Right kidney (tissue), 1 donor: ENCODE results near the gene C12orf57.

ENCODE experiments used
- DNase-seq: peaks from one replicate; pipeline ENCODE4 v3.0.0-alpha.2; 2016

Gene C12orf57

DNA sequence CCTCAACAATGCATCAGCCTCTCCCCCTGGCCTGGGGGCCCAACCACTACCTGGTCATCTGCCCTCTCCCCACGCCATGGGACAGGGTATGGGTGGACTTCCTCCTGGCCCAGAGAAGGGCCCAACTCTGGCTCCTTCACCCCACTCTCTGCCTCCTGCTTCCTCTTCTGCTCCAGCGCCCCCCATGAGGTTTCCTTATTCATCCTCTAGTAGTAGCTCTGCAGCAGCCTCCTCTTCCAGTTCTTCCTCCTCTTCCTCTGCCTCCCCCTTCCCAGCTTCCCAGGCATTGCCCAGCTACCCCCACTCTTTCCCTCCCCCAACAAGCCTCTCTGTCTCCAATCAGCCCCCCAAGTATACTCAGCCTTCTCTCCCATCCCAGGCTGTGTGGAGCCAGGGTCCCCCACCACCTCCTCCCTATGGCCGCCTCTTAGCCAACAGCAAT lies 7.6 kb upstream of the C12orf57 start:
- DNase-seq, result no peak

DNA sequence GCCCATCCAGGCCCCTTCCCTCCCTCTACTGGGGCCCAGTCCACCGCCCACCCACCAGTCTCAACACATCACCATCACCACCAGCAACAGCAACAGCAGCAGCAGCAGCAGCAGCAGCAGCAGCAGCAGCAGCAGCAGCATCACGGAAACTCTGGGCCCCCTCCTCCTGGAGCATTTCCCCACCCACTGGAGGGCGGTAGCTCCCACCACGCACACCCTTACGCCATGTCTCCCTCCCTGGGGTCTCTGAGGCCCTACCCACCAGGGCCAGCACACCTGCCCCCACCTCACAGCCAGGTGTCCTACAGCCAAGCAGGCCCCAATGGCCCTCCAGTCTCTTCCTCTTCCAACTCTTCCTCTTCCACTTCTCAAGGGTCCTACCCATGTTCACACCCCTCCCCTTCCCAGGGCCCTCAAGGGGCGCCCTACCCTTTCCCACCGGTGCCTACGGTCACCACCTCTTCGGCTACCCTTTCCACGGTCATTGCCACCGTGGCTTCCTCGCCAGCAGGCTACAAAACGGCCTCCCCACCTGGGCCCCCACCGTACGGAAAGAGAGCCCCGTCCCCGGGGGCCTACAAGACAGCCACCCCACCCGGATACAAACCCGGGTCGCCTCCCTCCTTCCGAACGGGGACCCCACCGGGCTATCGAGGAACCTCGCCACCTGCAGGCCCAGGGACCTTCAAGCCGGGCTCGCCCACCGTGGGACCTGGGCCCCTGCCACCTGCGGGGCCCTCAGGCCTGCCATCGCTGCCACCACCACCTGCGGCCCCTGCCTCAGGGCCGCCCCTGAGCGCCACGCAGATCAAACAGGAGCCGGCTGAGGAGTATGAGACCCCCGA lies 7.0 kb upstream of the C12orf57 start:
- peak; percentile 47 for DNase-seq

DNA sequence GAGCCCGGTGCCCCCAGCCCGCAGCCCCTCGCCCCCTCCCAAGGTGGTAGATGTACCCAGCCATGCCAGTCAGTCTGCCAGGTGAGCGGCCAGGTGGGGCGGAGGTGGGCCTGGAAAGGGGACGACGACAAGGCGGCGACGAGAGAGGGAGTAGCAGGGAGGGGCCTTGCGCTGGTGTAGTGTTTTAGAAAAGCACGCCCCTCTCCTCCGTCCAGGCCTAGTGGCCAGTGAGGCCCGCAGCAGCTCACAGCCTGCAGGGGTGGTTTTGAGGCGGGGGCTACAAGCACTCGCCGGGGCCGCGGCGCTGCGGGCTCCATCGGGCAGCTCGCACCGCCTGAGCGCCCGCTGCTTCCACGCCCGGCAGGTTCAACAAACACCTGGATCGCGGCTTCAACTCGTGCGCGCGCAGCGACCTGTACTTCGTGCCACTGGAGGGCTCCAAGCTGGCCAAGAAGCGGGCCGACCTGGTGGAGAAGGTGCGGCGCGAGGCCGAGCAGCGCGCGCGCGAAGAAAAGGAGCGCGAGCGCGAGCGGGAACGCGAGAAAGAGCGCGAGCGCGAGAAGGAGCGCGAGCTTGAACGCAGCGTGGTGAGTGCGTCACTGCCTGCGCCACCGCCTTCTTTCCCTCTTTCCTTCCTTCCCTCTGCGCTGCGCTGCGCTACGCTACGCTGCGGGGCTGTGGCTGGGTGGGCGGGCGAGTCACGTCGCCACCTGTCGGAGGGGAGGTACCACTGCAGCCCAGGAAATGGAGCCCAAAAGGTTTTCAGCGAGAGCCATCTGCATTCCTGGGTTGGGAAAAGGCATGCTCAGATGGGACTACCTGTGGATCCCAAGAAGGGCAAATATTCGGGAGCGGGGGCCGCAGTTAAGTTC lies 6.1 kb upstream of the C12orf57 start:
- peak; percentile 97 for DNase-seq

DNA sequence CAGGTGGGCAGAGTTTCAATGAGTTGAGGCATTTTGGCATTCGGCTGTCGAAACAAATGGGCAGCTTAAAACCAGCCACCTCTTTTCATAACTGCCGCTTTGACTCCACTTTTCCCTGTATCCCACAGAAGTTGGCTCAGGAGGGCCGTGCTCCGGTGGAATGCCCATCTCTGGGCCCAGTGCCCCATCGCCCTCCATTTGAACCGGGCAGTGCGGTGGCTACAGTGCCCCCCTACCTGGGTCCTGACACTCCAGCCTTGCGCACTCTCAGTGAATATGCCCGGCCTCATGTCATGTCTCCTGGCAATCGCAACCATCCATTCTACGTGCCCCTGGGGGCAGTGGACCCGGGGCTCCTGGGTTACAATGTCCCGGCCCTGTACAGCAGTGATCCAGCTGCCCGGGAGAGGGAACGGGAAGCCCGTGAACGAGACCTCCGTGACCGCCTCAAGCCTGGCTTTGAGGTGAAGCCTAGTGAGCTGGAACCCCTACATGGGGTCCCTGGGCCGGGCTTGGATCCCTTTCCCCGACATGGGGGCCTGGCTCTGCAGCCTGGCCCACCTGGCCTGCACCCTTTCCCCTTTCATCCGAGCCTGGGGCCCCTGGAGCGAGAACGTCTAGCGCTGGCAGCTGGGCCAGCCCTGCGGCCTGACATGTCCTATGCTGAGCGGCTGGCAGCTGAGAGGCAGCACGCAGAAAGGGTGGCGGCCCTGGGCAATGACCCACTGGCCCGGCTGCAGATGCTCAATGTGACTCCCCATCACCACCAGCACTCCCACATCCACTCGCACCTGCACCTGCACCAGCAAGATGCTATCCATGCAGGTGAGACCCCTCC lies 5.2 kb upstream of the C12orf57 start:
- DNase-seq, result no peak

DNA sequence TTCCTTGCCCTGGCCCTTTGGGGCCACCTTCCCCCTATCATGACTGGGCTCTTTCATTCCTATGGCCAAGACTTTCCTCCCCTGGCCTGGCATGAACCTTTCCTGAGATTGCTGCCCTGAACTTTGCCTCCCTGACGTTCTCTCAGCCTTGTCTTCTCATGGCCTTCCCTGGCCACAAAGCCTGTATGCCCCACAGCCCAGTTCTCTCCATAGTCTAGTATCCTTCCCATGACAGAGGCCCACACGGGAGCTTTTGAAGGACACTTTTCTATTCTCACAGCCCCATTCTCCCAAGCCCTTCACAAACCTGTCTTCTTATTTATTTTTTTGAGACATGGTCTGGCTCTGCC lies 4.7 kb upstream of the C12orf57 start:
- DNase-seq, result no peak

DNA sequence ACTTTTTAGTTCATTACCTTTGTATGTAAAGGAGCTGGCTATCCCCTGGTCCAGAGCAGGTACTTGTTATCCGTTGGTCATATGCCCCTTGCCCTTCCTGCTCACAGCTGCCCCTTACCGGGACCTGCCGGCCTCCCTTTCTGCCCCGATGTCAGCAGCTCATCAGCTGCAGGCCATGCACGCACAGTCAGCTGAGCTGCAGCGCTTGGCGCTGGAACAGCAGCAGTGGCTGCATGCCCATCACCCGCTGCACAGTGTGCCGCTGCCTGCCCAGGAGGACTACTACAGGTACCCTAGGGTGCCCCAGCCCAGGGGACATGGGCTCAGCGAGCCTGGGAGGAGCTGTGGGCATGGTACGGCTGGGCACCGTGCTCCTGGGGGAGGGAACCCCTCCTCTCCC lies 2.6 kb upstream of the C12orf57 start:
- DNase-seq, result no peak

DNA sequence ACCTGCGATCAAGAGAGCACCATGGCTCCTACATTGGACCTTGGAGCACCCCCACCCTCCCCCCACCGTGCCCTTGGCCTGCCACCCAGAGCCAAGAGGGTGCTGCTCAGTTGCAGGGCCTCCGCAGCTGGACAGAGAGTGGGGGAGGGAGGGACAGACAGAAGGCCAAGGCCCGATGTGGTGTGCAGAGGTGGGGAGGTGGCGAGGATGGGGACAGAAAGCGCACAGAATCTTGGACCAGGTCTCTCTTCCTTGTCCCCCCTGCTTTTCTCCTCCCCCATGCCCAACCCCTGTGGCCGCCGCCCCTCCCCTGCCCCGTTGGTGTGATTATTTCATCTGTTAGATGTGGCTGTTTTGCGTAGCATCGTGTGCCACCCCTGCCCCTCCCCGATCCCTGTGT lies 2.0 kb upstream of the C12orf57 start:
- DNase-seq, result no peak

DNA sequence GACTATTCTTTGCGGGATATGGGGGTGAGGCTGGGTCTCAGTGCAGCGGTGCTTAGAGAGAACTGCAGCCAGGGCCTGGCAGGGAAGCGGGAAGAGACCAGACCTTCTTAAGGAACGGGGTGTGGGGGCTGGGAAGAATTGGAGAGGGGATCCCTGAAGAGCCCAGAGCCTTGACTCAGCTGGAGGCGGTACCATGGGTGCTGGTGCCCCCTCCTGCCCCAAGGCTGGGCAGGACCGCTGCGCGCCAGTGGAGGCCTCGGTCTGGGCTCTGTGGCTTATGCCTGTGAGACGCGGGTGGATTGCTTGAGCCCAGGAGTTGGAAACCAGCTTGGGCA lies 1.5 kb upstream of the C12orf57 start:
- no peak for DNase-seq

DNA sequence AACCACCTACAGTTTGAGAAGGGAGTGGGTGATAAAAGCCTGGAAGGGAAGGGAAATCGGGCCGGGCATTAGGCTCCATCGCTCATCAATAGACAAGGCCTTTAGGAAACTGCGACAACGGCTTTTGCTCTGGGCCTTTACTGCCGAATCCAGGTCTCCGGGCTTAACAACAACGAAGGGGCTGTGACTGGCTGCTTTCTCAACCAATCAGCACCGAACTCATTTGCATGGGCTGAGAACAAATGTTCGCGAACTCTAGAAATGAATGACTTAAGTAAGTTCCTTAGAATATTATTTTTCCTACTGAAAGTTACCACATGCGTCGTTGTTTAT lies 467 bp upstream of the C12orf57 start:
- peak; percentile 92 for DNase-seq

DNA sequence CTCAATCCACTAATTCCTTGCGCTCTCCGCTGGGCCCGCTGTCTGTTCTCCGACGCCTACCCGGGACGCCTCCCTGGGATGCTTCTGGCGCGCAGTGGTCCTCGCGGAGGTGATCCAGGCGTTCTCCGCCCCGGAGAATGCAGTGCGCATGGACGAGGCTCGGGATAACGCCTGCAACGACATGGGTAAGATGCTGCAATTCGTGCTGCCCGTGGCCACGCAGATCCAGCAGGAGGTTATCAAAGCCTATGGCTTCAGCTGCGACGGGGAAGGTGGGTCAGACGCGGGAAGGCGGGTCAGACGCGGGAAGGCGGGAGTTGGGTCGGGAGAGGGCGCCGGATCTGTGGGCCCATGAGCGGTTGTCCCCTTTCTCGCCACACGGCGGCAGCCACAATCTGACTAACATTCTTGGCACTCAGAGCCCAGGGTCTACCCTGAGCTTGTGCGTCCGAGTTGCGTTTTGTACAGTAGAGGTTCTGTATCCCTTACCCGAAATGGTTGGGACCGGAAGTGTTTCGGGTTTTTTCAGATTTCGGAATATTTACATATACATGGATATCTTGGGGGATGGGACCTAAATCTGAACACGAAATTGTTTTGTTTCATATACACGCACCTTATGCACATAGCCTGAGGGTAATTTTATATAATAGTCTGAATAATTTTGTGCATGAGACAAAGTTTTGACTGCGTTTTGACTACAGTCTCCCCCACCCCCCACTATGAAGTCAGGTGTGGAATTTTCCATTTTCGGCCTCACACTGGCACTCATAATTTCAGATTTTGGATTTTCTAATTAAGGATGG lies 762 bp downstream of the C12orf57 start:
- peak; percentile 90 for DNase-seq

DNA sequence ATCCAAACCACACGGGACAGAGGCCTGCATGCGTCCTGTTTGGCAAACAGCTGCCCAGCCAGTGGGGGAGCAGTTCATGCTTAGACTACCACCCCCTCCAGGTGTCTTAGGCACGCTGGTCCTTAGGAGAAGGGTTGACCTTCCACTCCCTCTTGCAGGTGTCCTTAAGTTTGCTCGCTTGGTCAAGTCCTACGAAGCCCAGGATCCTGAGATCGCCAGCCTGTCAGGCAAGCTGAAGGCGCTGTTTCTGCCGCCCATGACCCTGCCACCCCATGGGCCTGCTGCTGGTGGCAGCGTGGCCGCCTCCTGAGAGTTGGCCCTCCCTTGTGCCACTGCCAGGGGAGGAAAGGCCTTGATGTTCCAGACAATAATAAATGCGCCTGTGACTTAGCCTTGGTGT lies 1.8 kb downstream of the C12orf57 start:
- DNase-seq, result no peak

DNA sequence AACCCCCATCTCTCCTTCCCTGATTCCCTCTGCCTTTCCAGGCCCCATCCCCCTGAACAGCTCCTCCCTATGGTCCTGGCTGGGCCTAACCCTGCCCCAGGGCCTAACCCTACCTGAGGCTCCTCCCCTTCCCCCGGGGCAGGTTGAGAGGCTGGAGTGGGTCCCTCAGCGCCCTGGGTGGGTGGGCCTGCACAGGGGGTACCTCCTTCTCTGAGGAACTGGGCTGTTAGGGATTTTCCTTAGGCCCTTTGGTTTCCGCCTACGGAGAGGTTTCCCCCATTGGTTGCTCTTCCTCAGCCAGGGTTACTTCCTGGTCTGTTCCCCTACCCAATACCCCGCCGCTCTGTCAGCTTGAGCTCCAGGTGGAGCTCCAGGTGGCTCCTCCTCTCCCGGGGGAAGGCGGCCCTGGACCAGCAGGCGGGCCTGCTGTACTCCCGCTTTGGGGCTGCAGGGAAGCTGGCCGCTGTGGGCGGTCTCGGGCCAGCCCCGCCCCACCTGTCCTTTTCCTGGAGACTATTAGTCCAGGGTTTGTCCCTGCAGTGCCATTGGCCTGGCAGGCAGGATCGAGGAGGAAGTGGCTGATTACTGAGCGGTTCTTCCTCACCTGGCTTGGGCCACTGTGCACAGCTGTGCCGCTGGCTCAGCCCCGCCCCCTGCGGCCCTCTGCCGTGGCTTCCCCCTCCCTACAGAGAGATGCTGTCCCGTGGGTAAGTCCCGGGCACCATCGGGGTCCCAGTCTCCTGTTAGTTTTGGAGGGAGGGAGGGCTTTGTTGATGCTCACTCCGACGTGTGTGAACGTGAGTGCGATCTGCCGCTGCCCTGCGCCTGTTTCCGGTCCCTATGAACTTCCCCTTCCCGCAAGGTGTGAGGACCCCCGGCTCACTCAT lies 2.5 kb downstream of the C12orf57 start:
- peak; percentile 68 for DNase-seq

DNA sequence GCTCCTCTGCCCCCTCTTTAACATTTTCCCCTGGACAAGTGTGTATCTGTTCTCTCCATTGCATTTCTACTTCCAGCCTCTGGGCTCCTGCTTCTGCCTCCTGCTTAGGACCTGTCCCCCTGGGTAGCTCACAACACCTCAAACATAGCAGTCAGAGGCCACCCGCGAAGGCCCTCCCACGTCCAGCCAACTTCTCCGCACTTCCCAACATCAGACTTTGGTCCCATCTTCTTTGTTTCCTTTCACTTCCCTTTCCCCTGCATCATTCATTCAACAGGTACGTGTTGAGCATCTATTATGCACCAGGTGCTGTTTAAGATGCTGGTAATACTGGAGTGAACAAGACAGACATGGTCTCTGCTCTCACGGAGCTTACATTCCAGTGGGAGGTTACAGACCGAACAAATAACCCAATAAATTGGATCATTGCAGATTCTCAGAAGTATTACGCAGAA lies 3.1 kb downstream of the C12orf57 start:
- no peak for DNase-seq

DNA sequence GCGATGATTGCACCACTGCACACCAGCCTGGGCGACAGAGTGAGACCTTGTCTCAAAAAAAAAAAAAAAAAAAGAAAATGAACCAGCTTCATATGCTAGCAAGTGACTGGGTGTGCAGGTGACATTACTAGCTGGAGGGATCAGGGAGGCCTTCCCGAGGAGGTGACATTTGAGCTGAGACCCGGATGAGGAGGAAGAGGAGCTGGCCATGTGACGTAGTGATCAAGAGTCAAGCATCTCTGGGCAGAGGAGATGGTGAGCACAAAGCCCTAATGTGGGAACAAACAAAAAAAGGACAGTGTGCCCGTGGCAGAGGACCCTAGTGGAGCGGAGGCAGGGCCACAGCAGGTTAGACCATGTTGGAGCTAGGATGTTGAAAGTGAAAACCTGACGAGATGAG lies 3.8 kb downstream of the C12orf57 start:
- no peak for DNase-seq

DNA sequence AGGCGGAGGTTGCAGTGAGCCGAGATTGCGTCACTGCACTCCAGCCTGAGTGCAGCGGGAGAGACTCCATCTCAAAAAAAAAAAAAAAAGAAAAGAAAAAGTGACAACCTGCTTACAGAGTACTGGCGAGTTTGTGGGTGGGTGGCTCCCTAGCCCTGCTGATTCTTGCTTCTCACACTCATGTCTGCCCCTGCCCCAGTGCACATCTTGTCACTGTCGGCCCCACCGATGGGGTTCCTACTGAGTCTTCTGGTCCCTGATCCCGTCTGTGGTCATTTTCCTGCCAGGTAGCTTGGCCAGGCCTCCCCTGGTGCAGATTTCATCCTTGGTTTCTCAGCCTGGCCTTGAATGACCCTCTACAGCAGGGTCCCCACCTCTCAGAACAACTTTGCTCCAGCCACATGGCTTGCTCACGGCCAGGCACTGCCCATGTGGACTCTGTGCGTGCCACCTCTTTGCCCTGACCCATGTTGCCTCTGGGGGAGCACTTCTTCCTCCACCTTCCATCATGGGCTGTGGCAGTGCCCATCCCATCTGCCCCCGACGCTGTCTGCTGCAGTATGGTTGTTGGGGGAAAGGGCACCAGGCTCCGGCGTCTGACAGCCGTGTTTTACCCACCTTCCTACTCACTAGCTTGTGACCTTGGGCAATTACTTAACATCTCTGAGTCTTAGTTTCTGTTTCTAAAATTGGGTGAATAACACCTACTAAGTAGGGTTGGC lies 5.2 kb downstream of the C12orf57 start:
- DNase-seq, result no peak

DNA sequence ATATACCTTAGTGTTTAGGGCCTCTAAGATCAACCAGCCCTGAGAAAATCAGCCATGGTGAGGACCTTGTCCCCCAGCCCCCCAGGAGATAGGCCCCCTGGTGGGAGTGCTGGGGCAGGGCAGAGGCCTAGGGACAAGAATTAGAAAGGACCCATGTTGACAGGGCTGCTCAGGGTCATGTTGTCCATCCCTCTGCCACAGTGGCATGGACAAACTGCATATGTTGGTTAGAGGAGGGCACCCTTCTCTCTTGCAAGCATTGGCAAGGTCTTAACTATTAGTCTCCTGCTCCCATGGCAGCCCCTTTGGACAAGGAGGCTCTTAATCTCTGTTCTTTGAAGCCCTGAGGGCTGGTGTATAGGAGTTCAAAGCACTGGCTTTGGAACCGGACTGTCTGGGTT lies 6.6 kb downstream of the C12orf57 start:
- no peak for DNase-seq

DNA sequence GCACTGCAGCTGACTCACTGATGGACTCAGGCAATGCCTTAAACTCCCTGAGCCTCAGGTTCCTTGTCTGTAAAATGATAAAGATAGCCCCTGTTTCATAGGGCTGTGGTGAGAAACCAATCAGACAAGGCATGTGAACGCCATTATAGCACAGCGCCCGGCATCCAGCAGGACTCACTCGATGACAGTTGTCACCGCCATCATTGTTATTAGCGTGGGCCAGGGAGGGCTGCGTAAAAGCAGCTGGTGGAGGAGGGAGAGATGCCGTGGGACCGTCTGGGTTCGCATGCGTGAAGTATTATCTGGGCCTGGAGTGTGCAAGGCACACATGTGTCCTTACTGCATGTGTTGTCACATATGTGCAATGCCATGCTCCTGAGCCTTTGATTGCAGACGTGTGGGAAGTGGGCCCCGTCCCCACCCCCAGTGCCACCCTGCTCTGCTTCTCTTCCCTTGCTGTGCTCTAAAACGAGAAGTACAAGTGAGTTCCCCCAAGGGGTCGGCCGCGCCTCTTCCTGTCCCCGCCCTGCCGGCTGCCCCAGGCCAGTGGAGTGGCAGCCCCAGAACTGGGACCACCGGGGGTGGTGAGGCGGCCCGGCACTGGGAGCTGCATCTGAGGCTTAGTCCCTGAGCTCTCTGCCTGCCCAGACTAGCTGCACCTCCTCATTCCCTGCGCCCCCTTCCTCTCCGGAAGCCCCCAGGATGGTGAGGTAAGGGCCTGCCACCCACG lies 7.2 kb downstream of the C12orf57 start, which contains the start of gene PTPN6:
PTPN6 (plus strand) TSS at position 546 of the 730 bp plus-strand sequence; CDS start at position 703, 157 bp downstream.
- no peak for DNase-seq

DNA sequence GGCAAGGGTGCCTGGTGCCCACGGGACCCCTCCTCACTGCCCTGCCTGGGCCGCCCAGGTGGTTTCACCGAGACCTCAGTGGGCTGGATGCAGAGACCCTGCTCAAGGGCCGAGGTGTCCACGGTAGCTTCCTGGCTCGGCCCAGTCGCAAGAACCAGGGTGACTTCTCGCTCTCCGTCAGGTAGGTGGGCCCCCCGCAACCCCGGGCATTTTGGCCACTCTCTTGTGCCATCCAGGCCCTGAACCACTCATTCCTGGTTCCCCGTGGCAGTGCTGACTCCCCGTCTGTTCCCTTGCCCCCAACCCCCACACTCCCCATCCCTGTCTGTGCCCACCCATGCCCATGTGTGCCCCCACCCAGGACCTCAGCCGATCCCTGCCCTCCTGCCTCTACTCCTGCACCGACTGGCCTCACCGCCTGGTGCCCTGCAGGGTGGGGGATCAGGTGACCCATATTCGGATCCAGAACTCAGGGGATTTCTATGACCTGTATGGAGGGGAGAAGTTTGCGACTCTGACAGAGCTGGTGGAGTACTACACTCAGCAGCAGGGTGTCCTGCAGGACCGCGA lies 7.8 kb downstream of the C12orf57 start:
- no peak for DNase-seq
